Measurements from ENCODE around the gene ZNF777.

The ZNF777 gene

GRCh38 chr7:149460493-149461277 is at the start of gene ZNF777:
Gene ZNF777 (minus strand): TSS chr7:149461062. CDS start chr7:149456022, 5,040 bp downstream.
- peak; percentile 91 for DNase-seq
- H3K27ac Mint-ChIP-seq = peak within 1 kb of the TSS; percentile 75
- CTCF ChIA-PET = interaction anchor here (0.9 to 2.1 kb wide), 9 partner anchors 38 to 395 kb away, joined by 3 to 16 read pairs (median 4); partner anchors contain the start of gene ZNF783

GRCh38 chr7:149510248-149510647 is 49.4 kb upstream of the ZNF777 start:
- H3K36me3 Mint-ChIP-seq = peaks cover 6% of the 10 kb centered on the region
- H3K4me3 Mint-ChIP-seq = no peak overlapping the region
- no peak overlapping the region for H3K27ac Mint-ChIP-seq
- DNase-seq = no peak
- CTCF ChIA-PET = no interaction called here
- H3K9me3 Mint-ChIP-seq = peaks cover 33% of the 10 kb centered on the region
- no peaks in the 10 kb centered on the region for H3K4me1 Mint-ChIP-seq
- peaks cover 19% of the 10 kb centered on the region for H3K27me3 Mint-ChIP-seq

More at GRCh38 chr7:149460493-149461277, at the start of gene ZNF777:
- Mint-ChIP-seq H3K9me3 (no peaks in the 10 kb centered on the region), H3K4me3 (peak within 1 kb of the TSS; percentile 76), H3K36me3 (peaks cover 2% of the 10 kb centered on the region), H3K4me1 (peaks cover 18% of the 10 kb centered on the region), H3K27me3 (peaks cover 21% of the 10 kb centered on the region)

GRCh38 chr7:149509774-149510173 is 48.9 kb upstream of the ZNF777 start:
- no peak overlapping the region for H3K4me3 Mint-ChIP-seq
- CTCF ChIA-PET = no interaction called here
- no peak for DNase-seq
- peaks cover 19% of the 10 kb centered on the region for H3K27me3 Mint-ChIP-seq
- H3K4me1 Mint-ChIP-seq = no peaks in the 10 kb centered on the region
- H3K27ac Mint-ChIP-seq = no peak overlapping the region
- H3K36me3 Mint-ChIP-seq = peaks cover 9% of the 10 kb centered on the region
- H3K9me3 Mint-ChIP-seq = peaks cover 37% of the 10 kb centered on the region

- Mint-ChIP-seq H3K4me3 (no peak overlapping the region), H3K27ac (no peak overlapping the region), H3K27me3 (peaks cover 20% of the 10 kb centered on the region)
These were observed 44.7 kb upstream of the ZNF777 start for GRCh38 chr7:149505551-149505950.

GRCh38 chr7:149501651-149502050 is 40.8 kb upstream of the ZNF777 start:
- peaks cover 10% of the 10 kb centered on the region for H3K9me3 Mint-ChIP-seq
- no peak for DNase-seq
- peaks cover 15% of the 10 kb centered on the region for H3K27me3 Mint-ChIP-seq
- H3K27ac Mint-ChIP-seq = no peak overlapping the region
- peaks cover 5% of the 10 kb centered on the region for H3K36me3 Mint-ChIP-seq
- H3K4me1 Mint-ChIP-seq = peaks cover 19% of the 10 kb centered on the region
- no peak overlapping the region for H3K4me3 Mint-ChIP-seq
- CTCF ChIA-PET = interaction anchor here (1.1 kb wide), 1 partner anchor 97 kb away, joined by 3 read pairs; no protein-coding TSS in a partner anchor

More at GRCh38 chr7:149505551-149505950, 44.7 kb upstream of the ZNF777 start:
- Mint-ChIP-seq H3K9me3 (peaks cover 26% of the 10 kb centered on the region), H3K36me3 (peaks cover 9% of the 10 kb centered on the region), H3K4me1 (peaks cover 5% of the 10 kb centered on the region)
- CTCF ChIA-PET = no interaction called here
- DNase-seq = no peak

GRCh38 chr7:149500910-149501309 is 40.0 kb upstream of the ZNF777 start:
- DNase-seq = no peak
- Mint-ChIP-seq H3K4me1 (peaks cover 26% of the 10 kb centered on the region), H3K27ac (no peak overlapping the region), H3K27me3 (peaks cover 15% of the 10 kb centered on the region), H3K9me3 (peaks cover 8% of the 10 kb centered on the region), H3K36me3 (peaks cover 5% of the 10 kb centered on the region), H3K4me3 (no peak overlapping the region)
- CTCF ChIA-PET = interaction anchor here (2.1 to 2.6 kb wide), 2 partner anchors 98 to 124 kb away, joined by 6 to 12 read pairs; no protein-coding TSS in a partner anchor

GRCh38 chr7:149500201-149500600 is 39.3 kb upstream of the ZNF777 start:
- DNase-seq = no peak
- Mint-ChIP-seq H3K9me3 (peaks cover 3% of the 10 kb centered on the region), H3K4me1 (peaks cover 33% of the 10 kb centered on the region), H3K4me3 (peak overlapping the region; percentile 49), H3K36me3 (peaks cover 6% of the 10 kb centered on the region), H3K27me3 (peaks cover 15% of the 10 kb centered on the region), H3K27ac (peak overlapping the region; percentile 61)
- CTCF ChIA-PET = interaction anchor here (1.4 to 2.6 kb wide), 3 partner anchors 99 to 242 kb away, joined by 3 to 12 read pairs (median 6); no protein-coding TSS in a partner anchor

- Mint-ChIP-seq H3K27me3 (peaks cover 10% of the 10 kb centered on the region), H3K4me1 (peaks cover 42% of the 10 kb centered on the region), H3K36me3 (peaks cover 15% of the 10 kb centered on the region), H3K9me3 (no peaks in the 10 kb centered on the region), H3K4me3 (no peak overlapping the region), H3K27ac (no peak overlapping the region)
- DNase-seq = no peak
- CTCF ChIA-PET = interaction anchor here (0.8 to 2.6 kb wide), 5 partner anchors 37 to 126 kb away, joined by 3 to 12 read pairs (median 3); no protein-coding TSS in a partner anchor
These were observed 37.9 kb upstream of the ZNF777 start for GRCh38 chr7:149498811-149499210.

GRCh38 chr7:149497467-149498261 is 36.8 kb upstream of the ZNF777 start, which contains the start of gene ZNF746:
Gene ZNF746 (minus strand): TSS chr7:149497809. CDS start chr7:149497536, 273 bp downstream.
- CTCF ChIA-PET = no interaction called here
- Mint-ChIP-seq H3K4me3 (peak within 1 kb of the TSS; percentile 90), H3K27me3 (peaks cover 10% of the 10 kb centered on the region)

GRCh38 chr7:149496642-149497391 is 36.0 kb upstream of the ZNF777 start:
- Mint-ChIP-seq H3K27me3 (peaks cover 3% of the 10 kb centered on the region), H3K36me3 (peaks cover 30% of the 10 kb centered on the region), H3K9me3 (no peaks in the 10 kb centered on the region), H3K4me1 (peaks cover 42% of the 10 kb centered on the region), H3K4me3 (peak overlapping the region; percentile 90), H3K27ac (peak overlapping the region; percentile 89)
- CTCF ChIA-PET = interaction anchor here (0.6 to 0.7 kb wide), 2 partner anchors 105 to 128 kb away, joined by 3 to 5 read pairs; no protein-coding TSS in a partner anchor
- peak; percentile 75 for DNase-seq

More at GRCh38 chr7:149497467-149498261, 36.8 kb upstream of the ZNF777 start, which contains the start of gene ZNF746:
- Mint-ChIP-seq H3K27ac (peak within 1 kb of the TSS; percentile 89), H3K9me3 (no peaks in the 10 kb centered on the region), H3K4me1 (peaks cover 42% of the 10 kb centered on the region), H3K36me3 (peaks cover 24% of the 10 kb centered on the region)
- peak; percentile 85 for DNase-seq

GRCh38 chr7:149495785-149496641 is 35.2 kb upstream of the ZNF777 start:
- no peak for DNase-seq
- peaks cover 3% of the 10 kb centered on the region for H3K27me3 Mint-ChIP-seq
- H3K36me3 Mint-ChIP-seq = peaks cover 37% of the 10 kb centered on the region
- CTCF ChIA-PET = interaction anchor here (0.6 to 1.4 kb wide), 4 partner anchors 67 to 129 kb away, joined by 3 to 8 read pairs (median 4); no protein-coding TSS in a partner anchor
- H3K4me3 Mint-ChIP-seq = peak overlapping the region; percentile 90
- H3K27ac Mint-ChIP-seq = peak overlapping the region; percentile 33
- H3K4me1 Mint-ChIP-seq = peaks cover 41% of the 10 kb centered on the region
- H3K9me3 Mint-ChIP-seq = no peaks in the 10 kb centered on the region

- Mint-ChIP-seq H3K27ac (no peak overlapping the region), H3K4me1 (peaks cover 29% of the 10 kb centered on the region), H3K4me3 (no peak overlapping the region), H3K9me3 (no peaks in the 10 kb centered on the region), H3K27me3 (no peaks in the 10 kb centered on the region), H3K36me3 (peaks cover 49% of the 10 kb centered on the region)
- no peak for DNase-seq
- CTCF ChIA-PET = interaction anchor here (1.4 kb wide), 1 partner anchor 104 kb away, joined by 8 read pairs; no protein-coding TSS in a partner anchor
These were observed 34.0 kb upstream of the ZNF777 start for GRCh38 chr7:149494738-149495368.
